ENCODE data around the gene LLCFC1. TPM values are rescaled to one million over a fixed set of nuclear protein-coding genes. Genes with fewer than 3 reads are reported as not detected.

LLCFC1 gene
- polyA plus RNA-seq, 1 of the 3 experiments (the other 2 are of a cell fraction) = not detected

DNA sequence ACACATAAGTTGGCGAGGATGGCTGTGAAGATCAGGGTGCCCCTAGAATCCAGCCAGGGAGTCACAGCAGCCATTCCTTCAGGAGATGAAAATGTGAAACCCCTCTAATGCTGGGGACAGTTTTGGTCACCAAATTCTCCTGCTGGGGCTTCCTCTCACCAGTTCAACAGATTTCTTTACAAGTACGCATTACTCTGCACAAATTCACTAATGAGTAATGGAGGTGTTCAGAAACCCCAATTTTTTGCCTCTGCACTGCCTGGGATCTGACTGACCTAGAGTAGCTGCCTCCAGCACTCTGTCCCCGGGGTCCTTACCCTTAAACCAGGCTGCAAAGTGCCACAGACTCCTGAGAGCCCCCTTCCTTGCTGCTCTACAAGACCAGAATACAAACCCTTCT is 21.8 kb upstream of the LLCFC1 start:
- H3K4me2 ChIP-seq = no peak overlapping the region
- H3K9me2 ChIP-seq = no peaks in the 10 kb centered on the region
- no peak overlapping the region for H3K27ac ChIP-seq (ENCODE audit: low read depth in 2 of 2, low read length in 1 of 2)
- H3K4me1 ChIP-seq (ENCODE audit: control insufficient read depth in 1 of 2, insufficient read depth in 2 of 2, low read depth in 1 of 2, low read length in 1 of 2) = no peaks in the 10 kb centered on the region
- no peaks in the 10 kb centered on the region for H3K9me3 ChIP-seq
- no peaks in the 10 kb centered on the region for H3K36me3 ChIP-seq (replicated peaks in 1 of 2; ENCODE audit: control insufficient read depth in 1 of 2, insufficient read depth in 2 of 2, low read length in 1 of 2)
- H3K4me3 ChIP-seq (ENCODE audit: low read depth in 2 of 2, low read length in 1 of 2) = no peak overlapping the region
- DNase-seq = no peak
- CTCF ChIA-PET = no interaction called here
- POLR2A ChIA-PET = no interaction called here
- H3K27me3 ChIP-seq (ENCODE audit: insufficient read depth) = peaks cover 8% of the 10 kb centered on the region; the same call in 1 of the 2 replicates
- H3K9ac ChIP-seq = no peak overlapping the region
- no peaks in the 10 kb centered on the region for H3F3A ChIP-seq (replicated peaks; ENCODE audit: insufficient read depth)
- no peaks in the 10 kb centered on the region for H4K20me1 ChIP-seq (ENCODE audit: insufficient read depth)
- TF ChIP-seq RAD21 (IDR thresholded peaks at IDR 0.05; ENCODE audit: low read length) = no peak
- no peak for TF ChIP-seq SMC3 (IDR thresholded peaks at IDR 0.05; ENCODE audit: low read depth, low read length)
- no peak for TF ChIP-seq TAF1 (IDR thresholded peaks at IDR 0.05; ENCODE audit: borderline replicate concordance, low read depth, low read length)
- TF ChIP-seq GATA2 (CRISPR knock-in tag; IDR thresholded peaks at IDR 0.05) = no peak
- TF ChIP-seq, protein P1, sequence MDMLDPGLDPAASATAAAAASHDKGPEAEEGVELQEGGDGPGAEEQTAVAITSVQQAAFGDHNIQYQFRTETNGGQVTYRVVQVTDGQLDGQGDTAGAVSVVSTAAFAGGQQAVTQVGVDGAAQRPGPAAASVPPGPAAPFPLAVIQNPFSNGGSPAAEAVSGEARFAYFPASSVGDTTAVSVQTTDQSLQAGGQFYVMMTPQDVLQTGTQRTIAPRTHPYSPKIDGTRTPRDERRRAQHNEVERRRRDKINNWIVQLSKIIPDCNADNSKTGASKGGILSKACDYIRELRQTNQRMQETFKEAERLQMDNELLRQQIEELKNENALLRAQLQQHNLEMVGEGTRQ (IDR thresholded peaks at IDR 0.05; ENCODE audit: borderline replicate concordance, low read depth, low read length) = no peak
- no peak for TF ChIP-seq EZH2phosphoT487 (IDR thresholded peaks at IDR 0.05; ENCODE audit: borderline replicate concordance, low read depth)
- TF ChIP-seq CHD2 (IDR thresholded peaks at IDR 0.05; ENCODE audit: low read length, partially characterized antibody) = no peak
- TF ChIP-seq, protein P2, sequence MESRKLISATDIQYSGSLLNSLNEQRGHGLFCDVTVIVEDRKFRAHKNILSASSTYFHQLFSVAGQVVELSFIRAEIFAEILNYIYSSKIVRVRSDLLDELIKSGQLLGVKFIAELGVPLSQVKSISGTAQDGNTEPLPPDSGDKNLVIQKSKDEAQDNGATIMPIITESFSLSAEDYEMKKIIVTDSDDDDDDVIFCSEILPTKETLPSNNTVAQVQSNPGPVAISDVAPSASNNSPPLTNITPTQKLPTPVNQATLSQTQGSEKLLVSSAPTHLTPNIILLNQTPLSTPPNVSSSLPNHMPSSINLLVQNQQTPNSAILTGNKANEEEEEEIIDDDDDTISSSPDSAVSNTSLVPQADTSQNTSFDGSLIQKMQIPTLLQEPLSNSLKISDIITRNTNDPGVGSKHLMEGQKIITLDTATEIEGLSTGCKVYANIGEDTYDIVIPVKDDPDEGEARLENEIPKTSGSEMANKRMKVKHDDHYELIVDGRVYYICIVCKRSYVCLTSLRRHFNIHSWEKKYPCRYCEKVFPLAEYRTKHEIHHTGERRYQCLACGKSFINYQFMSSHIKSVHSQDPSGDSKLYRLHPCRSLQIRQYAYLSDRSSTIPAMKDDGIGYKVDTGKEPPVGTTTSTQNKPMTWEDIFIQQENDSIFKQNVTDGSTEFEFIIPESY (IDR thresholded peaks at IDR 0.05; ENCODE audit: borderline replicate concordance, low read depth) = no peak
- TF ChIP-seq, protein P3, sequence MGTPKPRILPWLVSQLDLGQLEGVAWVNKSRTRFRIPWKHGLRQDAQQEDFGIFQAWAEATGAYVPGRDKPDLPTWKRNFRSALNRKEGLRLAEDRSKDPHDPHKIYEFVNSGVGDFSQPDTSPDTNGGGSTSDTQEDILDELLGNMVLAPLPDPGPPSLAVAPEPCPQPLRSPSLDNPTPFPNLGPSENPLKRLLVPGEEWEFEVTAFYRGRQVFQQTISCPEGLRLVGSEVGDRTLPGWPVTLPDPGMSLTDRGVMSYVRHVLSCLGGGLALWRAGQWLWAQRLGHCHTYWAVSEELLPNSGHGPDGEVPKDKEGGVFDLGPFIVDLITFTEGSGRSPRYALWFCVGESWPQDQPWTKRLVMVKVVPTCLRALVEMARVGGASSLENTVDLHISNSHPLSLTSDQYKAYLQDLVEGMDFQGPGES (IDR thresholded peaks at IDR 0.05; ENCODE audit: low read depth, low read length) = no peak
- no peaks in the 10 kb centered on the region for H3K79me2 ChIP-seq (ENCODE audit: insufficient read depth)
- no peak overlapping the region; the same call in 1 of the 2 replicates for H2AFZ ChIP-seq (ENCODE audit: low read depth)
- WGBS (ENCODE audit: low lambda C conversion rate) = 2% methylated on average over 3 of the region's 3 CpGs

DNA sequence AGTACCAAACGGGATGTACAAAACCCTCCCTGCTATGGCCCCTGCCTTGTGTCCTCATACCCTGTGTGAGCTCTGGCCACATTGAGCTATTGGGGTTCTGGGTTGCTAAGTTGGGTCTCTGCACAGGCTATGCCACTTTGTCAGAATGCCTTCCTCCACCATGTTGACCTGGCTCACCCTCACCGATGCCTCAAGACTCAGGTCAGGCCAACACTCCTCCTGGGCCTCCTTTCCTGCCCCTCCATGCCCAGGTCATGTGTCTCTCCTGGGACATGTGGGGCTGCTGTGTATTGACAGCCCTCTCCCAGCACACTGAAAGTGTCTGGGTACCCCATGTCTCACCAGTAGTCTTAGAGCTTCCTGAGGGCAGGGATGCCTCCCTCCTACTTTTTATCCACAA is 20.4 kb upstream of the LLCFC1 start:
- Histone ChIP-seq H3K9me2 (no peaks in the 10 kb centered on the region), H2AFZ (ENCODE audit: low read depth) (no peak overlapping the region), H3K9me3 (no peaks in the 10 kb centered on the region), H3K36me3 (replicated peaks in 1 of 2; ENCODE audit: control insufficient read depth in 1 of 2, insufficient read depth in 2 of 2, low read length in 1 of 2) (no peaks in the 10 kb centered on the region), H3K4me2 (no peak overlapping the region), H4K20me1 (ENCODE audit: insufficient read depth) (no peaks in the 10 kb centered on the region), H3F3A (replicated peaks; ENCODE audit: insufficient read depth) (no peaks in the 10 kb centered on the region), H3K4me3 (ENCODE audit: low read depth in 2 of 2, low read length in 1 of 2) (no peak overlapping the region), H3K27me3 (ENCODE audit: insufficient read depth) (peaks cover 5% of the 10 kb centered on the region; the same call in 1 of the 2 replicates), H3K4me1 (ENCODE audit: control insufficient read depth in 1 of 2, insufficient read depth in 2 of 2, low read depth in 1 of 2, low read length in 1 of 2) (no peaks in the 10 kb centered on the region), H3K9ac (no peak overlapping the region), H3K27ac (ENCODE audit: low read depth in 2 of 2, low read length in 1 of 2) (no peak overlapping the region), H3K79me2 (ENCODE audit: insufficient read depth) (no peaks in the 10 kb centered on the region)
- CTCF ChIA-PET = interaction anchor here (1.0 to 2.5 kb wide), 3 partner anchors 18 to 296 kb away, joined by 3 to 7 read pairs (median 4); no protein-coding TSS in a partner anchor
- no peak for DNase-seq
- POLR2A ChIA-PET = no interaction called here
- WGBS (ENCODE audit: low lambda C conversion rate) = 15% methylated on average over 2 of the region's 2 CpGs
- TF ChIP-seq ELF1 (IDR thresholded peaks at IDR 0.05) (no peak), TAF1 (IDR thresholded peaks at IDR 0.05; ENCODE audit: borderline replicate concordance, low read depth, low read length) (no peak), TCF12 (IDR thresholded peaks at IDR 0.05) (no peak), CHD2 (IDR thresholded peaks at IDR 0.05; ENCODE audit: low read length, partially characterized antibody) (no peak), EZH2phosphoT487 (IDR thresholded peaks at IDR 0.05; ENCODE audit: borderline replicate concordance, low read depth) (no peak), POLR2AphosphoS5 (IDR thresholded peaks at IDR 0.05; ENCODE audit: low read depth, low read length) (no peak), GABPA (IDR thresholded peaks at IDR 0.05; ENCODE audit: low read depth) (no peak), RXRA (IDR thresholded peaks at IDR 0.05; ENCODE audit: borderline replicate concordance, low read depth) (no peak), FOXJ3 (CRISPR knock-in tag; IDR thresholded peaks at IDR 0.05) (no peak)
- TF ChIP-seq, protein P3 (IDR thresholded peaks at IDR 0.05; ENCODE audit: low read depth, low read length) = no peak
- TF ChIP-seq, protein P2 (IDR thresholded peaks at IDR 0.05; ENCODE audit: borderline replicate concordance, low read depth) = no peak
- TF ChIP-seq, protein P4, sequence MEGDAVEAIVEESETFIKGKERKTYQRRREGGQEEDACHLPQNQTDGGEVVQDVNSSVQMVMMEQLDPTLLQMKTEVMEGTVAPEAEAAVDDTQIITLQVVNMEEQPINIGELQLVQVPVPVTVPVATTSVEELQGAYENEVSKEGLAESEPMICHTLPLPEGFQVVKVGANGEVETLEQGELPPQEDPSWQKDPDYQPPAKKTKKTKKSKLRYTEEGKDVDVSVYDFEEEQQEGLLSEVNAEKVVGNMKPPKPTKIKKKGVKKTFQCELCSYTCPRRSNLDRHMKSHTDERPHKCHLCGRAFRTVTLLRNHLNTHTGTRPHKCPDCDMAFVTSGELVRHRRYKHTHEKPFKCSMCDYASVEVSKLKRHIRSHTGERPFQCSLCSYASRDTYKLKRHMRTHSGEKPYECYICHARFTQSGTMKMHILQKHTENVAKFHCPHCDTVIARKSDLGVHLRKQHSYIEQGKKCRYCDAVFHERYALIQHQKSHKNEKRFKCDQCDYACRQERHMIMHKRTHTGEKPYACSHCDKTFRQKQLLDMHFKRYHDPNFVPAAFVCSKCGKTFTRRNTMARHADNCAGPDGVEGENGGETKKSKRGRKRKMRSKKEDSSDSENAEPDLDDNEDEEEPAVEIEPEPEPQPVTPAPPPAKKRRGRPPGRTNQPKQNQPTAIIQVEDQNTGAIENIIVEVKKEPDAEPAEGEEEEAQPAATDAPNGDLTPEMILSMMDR (IDR thresholded peaks at IDR 0.05) = no peak
- TF ChIP-seq, protein P5, sequence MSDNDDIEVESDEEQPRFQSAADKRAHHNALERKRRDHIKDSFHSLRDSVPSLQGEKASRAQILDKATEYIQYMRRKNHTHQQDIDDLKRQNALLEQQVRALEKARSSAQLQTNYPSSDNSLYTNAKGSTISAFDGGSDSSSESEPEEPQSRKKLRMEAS (IDR thresholded peaks at IDR 0.05; ENCODE audit: low read depth) = no peak
